Epidermal melanocyte (primary cell): ENCODE measurements around the gene CNTN5.
"Not testable (repeated sequence)": the region's sequence is repeated elsewhere in the genome, so short reads cannot be mapped to it uniquely, and the experiment has no call there.

ENCODE experiments used
- DNase-seq: peaks from one replicate; pipeline ENCODE4 v3.0.0; 2011; ENCODE audit warnings: low spot score; ENCODE audit not compliant: insufficient read length

CNTN5 gene

DNA sequence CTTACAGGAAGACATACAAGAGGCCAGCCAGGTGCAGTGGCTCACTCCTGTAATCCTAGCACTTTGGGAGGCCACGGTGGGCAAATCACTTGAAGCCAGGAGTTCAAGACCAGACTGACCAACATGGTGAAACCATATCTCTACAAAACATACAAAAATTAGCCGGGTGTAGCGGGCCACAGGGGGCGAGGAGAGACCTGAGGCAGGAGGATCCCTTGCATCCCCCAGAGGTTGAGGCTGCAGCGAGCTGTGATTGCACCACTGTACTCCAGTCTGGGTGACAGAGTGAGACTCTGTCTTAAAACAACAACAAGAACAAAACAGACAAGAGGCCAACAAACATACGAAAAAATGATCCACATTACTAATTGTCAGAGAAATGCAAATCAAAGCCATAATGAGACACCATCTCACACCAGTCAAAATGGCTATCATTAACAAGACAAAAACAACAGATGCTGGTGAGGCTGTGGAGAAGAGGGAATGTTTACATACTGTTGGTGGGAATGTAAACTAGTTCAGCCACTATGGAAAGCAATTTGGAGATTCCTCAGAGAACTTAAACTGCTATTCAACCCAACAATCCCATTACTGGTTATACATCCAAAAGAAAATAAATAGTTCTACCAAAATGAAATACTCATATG lies 1167.5 kb downstream of the CNTN5 start:
- DNase-seq = no peak

DNA sequence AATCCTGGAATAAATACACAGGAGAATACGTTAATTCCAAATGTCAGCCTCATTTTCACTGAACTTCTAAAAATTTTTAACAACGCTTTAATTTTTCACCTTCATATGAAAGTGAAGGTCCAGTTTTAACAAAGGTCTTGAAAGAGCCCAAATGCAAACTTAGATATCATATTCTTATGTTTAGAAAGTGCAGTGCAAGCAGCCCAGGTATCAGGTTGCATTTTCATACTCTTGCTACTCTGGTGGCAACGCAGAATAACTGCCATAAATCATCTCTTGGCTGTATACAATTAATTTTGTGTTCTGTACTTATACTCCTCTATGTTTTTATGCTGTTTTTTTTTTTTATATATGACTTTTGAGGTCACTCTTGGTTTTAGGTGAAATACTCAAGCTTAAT lies 1169.6 kb downstream of the CNTN5 start:
- no peak for DNase-seq

DNA sequence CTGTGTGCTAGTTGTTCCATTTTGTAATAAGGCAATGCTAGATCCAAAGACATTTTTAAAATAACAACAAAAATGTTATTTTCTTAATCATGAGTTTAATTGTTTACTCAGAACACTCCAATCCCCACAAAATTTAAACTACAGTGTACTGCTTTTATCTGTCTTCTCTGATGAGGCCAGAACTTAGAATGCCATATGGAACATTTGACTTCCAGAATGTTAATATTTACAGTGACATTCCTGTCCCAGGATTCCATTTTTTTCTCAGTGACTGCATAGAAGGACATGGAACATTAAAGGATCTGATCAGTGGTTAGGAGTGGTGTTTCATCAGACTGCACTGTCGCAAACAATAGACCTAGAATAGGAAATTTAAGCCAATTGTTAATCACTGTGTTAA lies 1171.4 kb downstream of the CNTN5 start:
- no peak for DNase-seq

DNA sequence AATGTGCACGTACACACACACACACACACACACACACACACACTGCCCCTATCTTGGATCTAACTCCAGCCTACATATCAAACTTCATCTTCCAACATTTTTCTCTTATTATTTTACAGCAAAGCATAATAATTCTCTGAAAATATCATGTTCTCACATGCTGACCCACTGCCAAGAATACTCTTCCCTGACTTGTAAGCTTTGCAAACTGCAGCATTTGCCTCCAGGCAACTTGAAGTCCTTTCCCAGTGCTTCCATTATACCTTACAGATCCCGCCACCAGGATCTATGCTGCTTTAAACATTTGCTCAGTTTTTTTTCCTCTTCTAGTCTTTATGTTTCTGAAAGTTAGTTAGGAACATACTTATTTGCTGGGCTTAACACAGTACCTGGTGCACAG lies 1183.0 kb downstream of the CNTN5 start:
- no peak for DNase-seq

DNA sequence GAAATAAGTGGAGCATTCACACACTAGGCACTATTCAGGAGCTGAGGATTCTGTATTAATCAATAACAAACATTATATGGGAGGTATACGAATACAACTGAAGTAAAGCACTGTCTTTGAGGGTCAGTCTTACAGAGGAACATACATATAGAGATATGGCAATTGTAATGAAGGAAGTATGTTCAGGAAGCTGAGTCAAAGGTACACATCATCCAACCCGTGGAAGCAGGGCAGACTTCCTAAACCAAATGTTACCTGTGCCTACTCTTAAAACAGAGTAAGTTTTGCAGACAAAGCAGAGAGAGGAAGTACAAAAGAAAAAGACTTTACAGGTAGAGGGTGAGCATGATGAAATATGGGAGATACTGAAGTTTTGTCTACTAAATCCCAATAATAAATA lies 1185.2 kb downstream of the CNTN5 start:
- no peak for DNase-seq

GRCh38 chr11:100208207-100208606 lies 1187.5 kb downstream of the CNTN5 start:
- DNase-seq = no peak

DNA sequence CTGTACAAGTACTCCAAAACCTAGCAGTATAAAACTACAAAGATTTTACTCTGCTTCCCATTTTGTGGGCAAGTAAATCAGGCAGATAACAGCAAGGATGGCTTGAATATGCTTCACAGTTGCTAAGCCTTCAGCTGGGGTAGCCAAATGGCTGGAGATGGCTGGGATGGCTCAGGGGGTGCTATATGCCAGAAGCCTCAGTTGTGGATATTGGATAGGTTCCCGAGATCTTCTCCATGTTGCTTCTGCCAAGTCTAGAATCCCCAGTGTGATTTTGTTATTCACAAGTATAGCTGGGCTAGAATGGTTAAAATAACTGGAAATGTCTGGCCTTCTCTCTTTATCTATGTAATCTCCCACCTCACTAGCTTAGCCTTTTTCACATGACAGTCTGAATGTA lies 1194.0 kb downstream of the CNTN5 start:
- no peak for DNase-seq

DNA sequence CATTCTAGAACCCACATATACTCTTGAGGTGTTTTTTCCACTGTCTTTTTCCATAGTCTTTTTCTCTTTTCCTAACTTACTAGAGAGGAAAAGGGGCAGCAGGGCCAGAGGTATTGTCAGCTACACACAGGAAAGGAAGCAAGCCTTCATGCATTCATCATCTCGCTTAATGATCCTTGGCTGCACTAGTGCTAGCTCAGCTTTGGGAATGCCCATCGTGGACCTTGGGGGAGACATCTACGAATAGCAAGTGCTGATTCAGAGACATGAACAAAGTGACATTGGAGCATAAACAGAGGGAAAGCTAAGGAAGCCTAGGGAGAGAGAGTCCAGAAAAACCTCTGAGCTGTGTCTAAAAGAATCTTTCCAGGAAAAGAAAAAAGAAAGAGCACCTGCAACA lies 1200.1 kb downstream of the CNTN5 start:
- no peak for DNase-seq

GRCh38 chr11:100221791-100222190 lies 1201.0 kb downstream of the CNTN5 start:
- no peak for DNase-seq

- DNase-seq = no peak
Observed at GRCh38 chr11:100224541-100225034, 1203.8 kb downstream of the CNTN5 start.

DNA sequence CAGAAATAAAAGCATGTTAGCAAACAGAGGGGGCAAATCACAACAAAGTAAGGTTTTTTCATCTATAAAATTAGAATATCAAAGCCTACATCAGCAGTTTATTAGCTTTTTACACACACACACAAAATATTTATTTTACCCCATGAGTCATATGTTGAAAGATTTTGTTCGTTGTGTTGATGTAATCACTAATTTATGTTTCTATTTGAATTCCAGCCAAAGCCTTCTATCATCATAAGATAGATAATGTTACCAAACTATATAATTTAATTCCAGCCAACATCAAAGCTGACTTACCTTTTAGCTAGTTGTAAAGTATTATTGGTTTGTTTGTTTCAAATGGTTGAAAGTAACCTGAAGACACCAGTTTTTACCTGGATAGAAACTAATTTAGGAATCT lies 1208.3 kb downstream of the CNTN5 start:
- DNase-seq = no peak

GRCh38 chr11:100232006-100232405 lies 1211.3 kb downstream of the CNTN5 start:
- no peak for DNase-seq

DNA sequence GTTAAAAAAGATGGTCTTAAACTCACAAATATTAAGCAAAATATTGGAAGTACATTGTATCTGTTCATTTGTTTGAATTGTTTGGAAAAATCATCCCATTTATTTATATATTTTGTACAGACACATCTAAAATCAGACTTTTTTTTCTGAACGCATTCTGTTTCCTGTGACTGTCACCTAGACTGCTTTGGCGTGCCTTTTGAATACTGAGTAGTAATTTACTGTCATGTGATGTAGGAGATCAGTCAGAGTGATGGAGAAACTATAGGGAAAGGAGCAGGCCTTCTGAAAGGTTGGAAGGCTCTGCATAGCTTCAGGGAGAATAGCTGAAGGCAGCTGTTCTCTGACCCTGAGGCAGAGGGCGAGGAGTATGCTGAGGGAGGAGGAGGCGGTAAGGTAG lies 1214.3 kb downstream of the CNTN5 start:
- no peak for DNase-seq

DNA sequence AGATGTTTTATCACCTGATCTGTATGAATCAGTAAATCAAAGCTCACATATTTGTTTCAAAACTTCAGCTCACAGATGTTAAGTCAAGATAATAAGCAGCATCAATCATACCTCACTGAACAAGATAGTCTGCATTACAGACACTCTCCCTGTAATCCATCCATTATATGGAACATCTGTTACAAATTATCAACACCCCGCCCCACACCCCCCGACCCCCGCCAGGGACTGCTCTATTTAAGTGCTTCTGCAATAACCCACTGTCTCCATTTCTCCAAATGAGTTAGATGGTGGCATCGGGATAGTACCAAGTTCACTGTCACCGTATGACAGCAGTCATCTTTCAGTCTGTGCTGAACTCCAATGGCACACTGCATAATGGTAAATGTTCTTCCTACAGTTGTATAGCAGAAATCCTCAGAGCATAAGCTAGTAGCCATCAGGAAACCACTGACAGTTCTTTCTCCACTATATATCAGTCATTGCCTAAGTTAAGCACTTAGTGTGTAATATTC lies 1219.3 kb downstream of the CNTN5 start:
- DNase-seq = no peak

DNA sequence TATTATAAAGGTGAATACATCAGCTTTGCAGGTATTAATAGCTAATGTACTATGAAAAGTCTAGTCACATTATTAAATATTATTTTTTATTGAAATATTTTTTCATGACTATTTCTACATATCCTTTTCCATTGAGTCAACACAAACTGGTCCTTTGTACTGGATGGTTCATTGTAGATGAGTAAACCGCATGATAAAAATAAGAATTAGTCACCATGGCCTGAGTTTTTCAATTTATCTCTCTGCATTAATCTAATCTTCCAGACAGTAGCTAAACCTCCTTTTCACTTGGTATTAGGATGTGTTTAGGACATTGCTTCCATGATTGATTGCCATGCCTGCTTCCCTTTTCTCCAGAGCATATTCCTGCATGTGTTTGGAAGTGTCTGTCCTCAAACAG lies 1227.0 kb downstream of the CNTN5 start:
- no peak for DNase-seq

GRCh38 chr11:100257238-100257803 lies 1236.6 kb downstream of the CNTN5 start:
- not testable (repeated sequence) for DNase-seq

- no peak for DNase-seq
Observed at GRCh38 chr11:100269516-100269915, 1248.8 kb downstream of the CNTN5 start.

- no peak for DNase-seq
Observed at GRCh38 chr11:100273066-100273815, 1252.5 kb downstream of the CNTN5 start.

DNA sequence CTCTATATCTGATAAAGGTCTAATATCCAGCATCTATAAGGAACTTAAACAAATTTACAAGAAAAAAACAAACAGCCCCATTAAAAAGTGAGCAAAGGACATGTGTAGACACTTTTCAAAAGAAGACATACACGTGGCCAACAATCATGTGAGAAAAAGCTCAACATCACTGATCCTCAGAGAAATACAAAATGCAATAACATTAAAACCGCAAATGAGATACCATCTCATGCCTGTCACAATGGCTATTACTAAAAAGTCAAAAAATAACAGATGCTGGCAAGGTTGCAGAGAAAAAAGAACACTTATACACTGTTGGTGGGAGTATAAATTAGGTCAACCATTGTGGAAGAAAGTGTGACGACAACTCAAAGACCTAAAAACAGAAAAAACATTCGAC lies 1253.7 kb downstream of the CNTN5 start:
- not testable (repeated sequence) for DNase-seq

GRCh38 chr11:100294748-100295147 lies 1274.0 kb downstream of the CNTN5 start:
- no peak for DNase-seq

DNA sequence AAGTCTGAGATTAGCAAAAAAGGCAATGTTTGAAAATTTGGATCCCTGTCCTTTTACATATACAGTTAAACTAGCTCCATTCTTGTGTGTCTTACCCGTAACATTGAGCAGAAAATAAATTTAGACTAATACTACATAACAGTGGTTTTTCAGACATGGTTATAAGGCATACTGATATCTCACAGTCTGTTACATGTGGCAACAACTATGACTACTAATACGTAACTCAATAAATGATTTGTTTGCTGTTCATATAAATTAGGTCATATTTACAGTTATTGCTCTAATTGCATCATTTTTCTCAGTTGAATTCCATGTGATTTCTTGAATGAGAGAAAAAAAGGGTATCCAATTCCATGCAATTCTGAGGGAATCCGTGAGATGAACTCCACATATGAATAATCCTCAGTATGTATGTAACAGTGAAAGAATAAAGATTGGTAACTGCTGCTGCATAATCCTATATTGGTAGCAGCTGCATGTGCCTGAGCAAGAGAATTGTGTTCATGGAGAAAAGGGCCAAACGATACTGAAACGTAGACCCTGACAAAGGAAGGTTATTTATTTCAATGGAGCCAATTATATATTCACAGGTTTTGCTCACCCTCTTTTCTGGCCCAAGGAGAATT lies 1275.4 kb downstream of the CNTN5 start:
- DNase-seq = no peak

DNA sequence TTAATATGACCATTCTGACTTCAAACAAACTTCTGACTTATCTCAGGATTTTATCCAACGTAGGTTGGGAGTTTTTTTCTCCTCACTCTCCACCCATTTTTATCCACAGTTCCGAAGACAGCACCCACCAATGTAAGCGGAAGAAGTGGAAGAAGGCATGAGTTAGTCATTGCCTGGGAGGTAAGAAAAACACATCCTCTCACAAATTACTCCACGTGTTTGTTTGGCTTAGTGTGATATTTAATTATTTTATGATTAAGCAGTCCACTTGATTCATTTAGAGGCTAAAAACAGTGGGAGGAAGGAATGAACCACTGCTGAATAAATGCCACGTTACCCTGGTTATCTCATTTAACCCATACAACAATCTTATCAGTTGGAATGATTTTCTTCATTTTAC lies 1276.8 kb downstream of the CNTN5 start:
- DNase-seq = no peak
